Right atrium auricular region (tissue), 2 donors: Measurements from ENCODE around the gene E2F1. TPM values are rescaled to one million over a fixed set of nuclear protein-coding genes. Genes with fewer than 3 reads are reported as not detected.

Experiments
- DNase-seq: peaks from one replicate; pipeline ENCODE4 v3.0.0-alpha.2; 2019; ENCODE audit warnings: low spot score
- H3K27ac ChIP-seq, 2 donors: fragments of 200-600 bp; sonication (generic); 1 replicate in 1 of 2; 2 replicates in 1 of 2; pipeline ENCODE4 v1.5.1; 2016 to 2019
- H3K27me3 ChIP-seq, 2 donors: fragments of 200-600 bp; sonication (generic); one replicate each; pipeline versions ENCODE4 v1.5.1 to v1.6.0; 2017 to 2019
- H3K36me3 ChIP-seq: fragments of 200-600 bp; sonication (generic); one replicate; pipeline ENCODE4 v1.5.1; 2016
- H3K4me1 ChIP-seq, 2 donors: fragments of 200-600 bp; sonication (generic); one replicate each; pipeline versions ENCODE4 v1.5.1 to v1.6.0; 2017 to 2019
- H3K4me3 ChIP-seq, 2 donors: fragments of 200-600 bp; sonication (generic); 1 replicate in 1 of 2; 2 replicates in 1 of 2; pipeline ENCODE4 v1.5.1; 2017 to 2019; ENCODE audit warnings: mild to moderate bottlenecking in 1 of 2, moderate library complexity in 1 of 2
- H3K9me3 ChIP-seq, 2 donors: fragments of 200-600 bp; sonication (generic); one replicate each; pipeline ENCODE4 v1.5.1; 2019
- total RNA-seq, 2 donors: library from RNA; depleted of rRNA; stranded (reverse); fragments of >200 nt; gene quantifications; one replicate each; pipeline ENCODE4 v1.1.0, GENCODE V29; 2016
- TF ChIP-seq, protein P1 (sequence below), 2 donors: fragments of 200-600 bp; sonication (generic); IDR thresholded peaks; one replicate each; pipeline ENCODE4 v1.5.1; 2019; ENCODE audit warnings: antibody characterized with exemption in 2 of 2

E2F1 gene
- total RNA-seq, result under 1 TPM; 0.31 to 0.33 TPM

GRCh38 chr20:33686100-33686983, at the start of gene E2F1:
Gene E2F1 (minus strand): TSS chr20:33686385. CDS start chr20:33686264, 121 bp downstream.
- H3K27ac ChIP-seq, result peak within 1 kb of the TSS in 1 of 2 donors; percentile 53
- TF ChIP-seq, protein P1, sequence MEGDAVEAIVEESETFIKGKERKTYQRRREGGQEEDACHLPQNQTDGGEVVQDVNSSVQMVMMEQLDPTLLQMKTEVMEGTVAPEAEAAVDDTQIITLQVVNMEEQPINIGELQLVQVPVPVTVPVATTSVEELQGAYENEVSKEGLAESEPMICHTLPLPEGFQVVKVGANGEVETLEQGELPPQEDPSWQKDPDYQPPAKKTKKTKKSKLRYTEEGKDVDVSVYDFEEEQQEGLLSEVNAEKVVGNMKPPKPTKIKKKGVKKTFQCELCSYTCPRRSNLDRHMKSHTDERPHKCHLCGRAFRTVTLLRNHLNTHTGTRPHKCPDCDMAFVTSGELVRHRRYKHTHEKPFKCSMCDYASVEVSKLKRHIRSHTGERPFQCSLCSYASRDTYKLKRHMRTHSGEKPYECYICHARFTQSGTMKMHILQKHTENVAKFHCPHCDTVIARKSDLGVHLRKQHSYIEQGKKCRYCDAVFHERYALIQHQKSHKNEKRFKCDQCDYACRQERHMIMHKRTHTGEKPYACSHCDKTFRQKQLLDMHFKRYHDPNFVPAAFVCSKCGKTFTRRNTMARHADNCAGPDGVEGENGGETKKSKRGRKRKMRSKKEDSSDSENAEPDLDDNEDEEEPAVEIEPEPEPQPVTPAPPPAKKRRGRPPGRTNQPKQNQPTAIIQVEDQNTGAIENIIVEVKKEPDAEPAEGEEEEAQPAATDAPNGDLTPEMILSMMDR (IDR thresholded peaks at IDR 0.05), result peak; percentile 26 to 69
- no peaks in the 10 kb centered on the region for H3K9me3 ChIP-seq
- no peaks in the 10 kb centered on the region for H3K36me3 ChIP-seq
- no peaks in the 10 kb centered on the region for H3K27me3 ChIP-seq
- DNase-seq, result peak; percentile 96
- H3K4me1 ChIP-seq, result peaks cover 0 to 40% of the 10 kb centered on the region in 2 donors
- peak within 1 kb of the TSS; percentile 17 to 47 for H3K4me3 ChIP-seq

- peak; percentile 57 for DNase-seq
- TF ChIP-seq, protein P1 (IDR thresholded peaks at IDR 0.05), result no peak
- H3K27me3 ChIP-seq, result no peaks in the 10 kb centered on the region
- H3K9me3 ChIP-seq, result peaks cover 9 to 23% of the 10 kb centered on the region in 2 donors
- H3K36me3 ChIP-seq, result no peaks in the 10 kb centered on the region
- H3K4me1 ChIP-seq, result peaks cover 0 to 22% of the 10 kb centered on the region in 2 donors
- H3K4me3 ChIP-seq, result no peak overlapping the region
- H3K27ac ChIP-seq, result peak overlapping the region; percentile 10 to 87
Observed at GRCh38 chr20:33733654-33734576, 47.7 kb upstream of the E2F1 start.

GRCh38 chr20:33732166-33732970, 46.2 kb upstream of the E2F1 start:
- H3K4me3 ChIP-seq, result peak overlapping the region; percentile 49 to 65
- H3K9me3 ChIP-seq, result peaks cover 9 to 17% of the 10 kb centered on the region in 2 donors
- peaks cover 0 to 22% of the 10 kb centered on the region in 2 donors for H3K4me1 ChIP-seq
- no peaks in the 10 kb centered on the region for H3K36me3 ChIP-seq
- peak; percentile 70 for DNase-seq
- H3K27me3 ChIP-seq, result no peaks in the 10 kb centered on the region
- peak overlapping the region; percentile 87 to 88 for H3K27ac ChIP-seq
- TF ChIP-seq, protein P1 (IDR thresholded peaks at IDR 0.05), result no peak

DNA sequence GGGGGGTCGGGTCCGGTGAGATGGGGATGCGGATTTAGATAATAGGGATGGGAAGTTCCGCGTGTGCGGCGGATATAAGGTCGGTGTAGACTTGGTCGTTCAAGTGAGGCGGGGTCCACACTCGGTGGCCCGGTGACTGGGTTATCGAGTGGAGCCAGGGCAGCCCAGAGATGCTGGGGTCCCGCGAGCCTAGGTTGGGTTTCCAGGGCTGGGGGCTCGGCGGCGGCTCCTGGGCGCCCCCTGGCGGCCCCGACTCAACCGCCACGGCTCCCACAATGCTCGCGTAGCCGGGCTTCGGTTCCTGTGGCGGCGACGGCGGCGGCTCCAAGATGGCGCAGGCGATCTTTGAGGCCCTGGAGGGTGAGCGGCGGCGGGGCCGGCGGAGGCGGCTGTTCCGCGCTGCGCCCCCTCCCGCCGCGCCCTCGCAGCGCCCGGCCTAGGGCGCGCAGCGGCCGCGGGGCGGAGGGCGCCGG, 45.5 kb upstream of the E2F1 start, which contains the start of gene ZNF341:
TSS of gene ZNF341 (plus strand) at position 304 of the 473 bp plus-strand sequence. CDS start at position 330, 26 bp downstream.
- Histone ChIP-seq H3K36me3 (no peaks in the 10 kb centered on the region), H3K4me1 (peaks cover 0 to 22% of the 10 kb centered on the region in 2 donors), H3K4me3 (peak within 1 kb of the TSS; percentile 49 to 65), H3K27ac (peak within 1 kb of the TSS; percentile 87 to 88), H3K9me3 (peaks cover 5 to 11% of the 10 kb centered on the region in 2 donors), H3K27me3 (no peaks in the 10 kb centered on the region)
- peak; percentile 78 for DNase-seq
- TF ChIP-seq, protein P1 (IDR thresholded peaks at IDR 0.05), result peak; percentile 86 to 91
